ENCODE measurements around the gene BEAN1.

GRCh38 chr16:66421891-66422290, 5.2 kb upstream of the BEAN1 start:
- TF ChIP-seq CTCF (IDR thresholded peaks at IDR 0.05) (no peak), POLR2A (IDR thresholded peaks at IDR 0.05) (no peak)

Measured in esophagus squamous epithelium (tissue), 4 donors.